Mammary epithelial cell (primary cell): ENCODE results near the gene CRYBB1.

Experiments
- CTCF ChIP-seq, 2 donors: IDR thresholded peaks in 1 of 2; conservative IDR thresholded peaks in 1 of 2; 2 replicates each; pipeline ENCODE4 v1.5.1; 2011 to 2012; ENCODE audit warnings: inconsistent platforms in 2 of 2, low read length in 2 of 2, mild to moderate bottlenecking in 2 of 2, control low read depth in 1 of 2, low read depth in 1 of 2; ENCODE audit not compliant: insufficient read depth in 1 of 2; ENCODE audit errors: extremely low read depth in 1 of 2
- EZH2 ChIP-seq: IDR thresholded peaks from 2 replicates; pipeline ENCODE4 v1.6.1; 2012; ENCODE audit warnings: low read length, inconsistent platforms, borderline replicate concordance

DNA sequence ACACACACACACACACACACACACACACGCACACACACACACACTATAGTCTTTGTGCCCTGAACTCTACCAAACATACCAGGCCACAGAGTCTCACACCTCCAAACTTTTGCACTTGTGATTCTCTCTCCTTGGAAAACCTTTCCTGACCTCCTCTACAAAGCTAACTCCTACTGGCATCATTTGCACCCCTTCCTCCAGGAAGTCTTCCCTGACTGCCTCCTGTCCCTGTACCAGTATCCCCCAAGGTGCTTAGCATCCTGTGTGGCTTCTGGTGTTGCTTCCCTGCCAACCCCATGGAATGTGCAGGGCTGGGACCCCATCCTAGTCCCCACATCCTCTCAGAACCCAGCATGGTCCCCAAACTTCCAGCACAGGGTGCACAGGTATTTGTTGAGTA lies 36.8 kb downstream of the CRYBB1 start:
- TF ChIP-seq CTCF (conservative IDR thresholded peaks at IDR 0.05 in 1 of 2, IDR thresholded peaks at IDR 0.05 in 1 of 2; ENCODE audit: extremely low read depth in 1 of 2, insufficient read depth in 1 of 2, low read depth in 1 of 2, low read length in 2 of 2) = no peak
- TF ChIP-seq EZH2 = no peak
